Embryonic facial prominence (tissue), 1 donor: ENCODE data around the gene RNASEL.
A peak's percentile ranks its signal among the peaks of the same experiment; 100 is the strongest.

ENCODE experiments used
- DNase-seq: peaks from one replicate; pipeline ENCODE4 v3.0.0-alpha.2; 2016; ENCODE audit errors: extremely low spot score

The RNASEL gene

GRCh38 chr1:182620924-182621585 is 32.0 kb upstream of the RNASEL start:
- no peak for DNase-seq

- no peak for DNase-seq
Observed at GRCh38 chr1:182617734-182618351, 28.8 kb upstream of the RNASEL start.

GRCh38 chr1:182617014-182617429 is 28.0 kb upstream of the RNASEL start:
- no peak for DNase-seq

- no peak for DNase-seq
Observed at GRCh38 chr1:182616130-182617013, 27.3 kb upstream of the RNASEL start.

GRCh38 chr1:182615468-182616129 is 26.5 kb upstream of the RNASEL start:
- peak; percentile 52 for DNase-seq

- peak; percentile 82 for DNase-seq
Observed at GRCh38 chr1:182614796-182615454, 25.9 kb upstream of the RNASEL start.

- DNase-seq = no peak
Observed at GRCh38 chr1:182611787-182612186, 22.7 kb upstream of the RNASEL start.

GRCh38 chr1:182611326-182611725 is 22.3 kb upstream of the RNASEL start:
- no peak for DNase-seq

- DNase-seq = no peak
Observed at GRCh38 chr1:182610606-182611194, 21.6 kb upstream of the RNASEL start.

GRCh38 chr1:182608845-182609610 is 20.0 kb upstream of the RNASEL start:
- DNase-seq = no peak

- DNase-seq = no peak
Observed at GRCh38 chr1:182608236-182608635, 19.2 kb upstream of the RNASEL start.

GRCh38 chr1:182607566-182607965 is 18.5 kb upstream of the RNASEL start:
- DNase-seq = no peak

GRCh38 chr1:182604175-182605164 is 15.4 kb upstream of the RNASEL start, which contains the start of gene RGS16:
Gene RGS16, minus strand, starts transcription at chr1:182604389. Its CDS starts 130 bp downstream, at chr1:182604259.
- peak; percentile 50 for DNase-seq

GRCh38 chr1:182603646-182604174 is 14.7 kb upstream of the RNASEL start:
- no peak for DNase-seq

- DNase-seq = no peak
Observed at GRCh38 chr1:182602935-182603645, 14.0 kb upstream of the RNASEL start.

- no peak for DNase-seq
Observed at GRCh38 chr1:182601913-182602312, 12.9 kb upstream of the RNASEL start.

GRCh38 chr1:182601416-182601786 is 12.3 kb upstream of the RNASEL start:
- peak; percentile 53 for DNase-seq

- DNase-seq = no peak
Observed at GRCh38 chr1:182600745-182601415, 11.8 kb upstream of the RNASEL start.
